ENCODE results near the gene TGFB3. TPM values are rescaled to one million over a fixed set of nuclear protein-coding genes. Genes with fewer than 3 reads are reported as not detected.

Gene TGFB3
- total RNA-seq, 2 donors from 2014 or later, result 17.5 to 99.1 TPM

DNA sequence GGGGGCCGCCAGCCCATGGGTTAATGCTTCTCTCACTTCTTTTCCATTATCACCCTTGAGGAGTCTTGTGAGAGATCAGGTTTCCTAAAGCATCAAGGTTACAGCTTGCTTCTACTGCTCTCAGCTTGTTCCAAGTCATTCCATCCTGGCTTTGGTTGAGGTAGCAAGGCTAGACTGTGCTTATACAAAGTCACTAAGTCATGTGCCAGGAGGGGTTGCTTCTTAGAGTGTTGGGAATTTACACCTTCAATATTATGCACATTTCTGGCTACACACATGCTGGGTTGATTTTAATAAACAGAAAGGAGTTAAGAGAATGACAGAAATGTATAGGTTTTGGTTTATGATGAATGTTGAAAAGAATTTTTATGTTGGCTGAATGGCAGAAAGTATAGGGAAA lies 25.6 kb upstream of the TGFB3 start:
- Histone ChIP-seq H3K4me3 (no peak overlapping the region), H3K9me3 (peaks cover 0 to 12% of the 10 kb centered on the region in 2 donors), H3K4me1 (peaks cover 0 to 11% of the 10 kb centered on the region in 2 donors), H3K27me3 (no peaks in the 10 kb centered on the region), H3K36me3 (peaks cover 31% of the 10 kb centered on the region), H3K27ac (no peak overlapping the region)
- no peak for DNase-seq (ENCODE audit: low spot score)
- TF ChIP-seq, protein P1, sequence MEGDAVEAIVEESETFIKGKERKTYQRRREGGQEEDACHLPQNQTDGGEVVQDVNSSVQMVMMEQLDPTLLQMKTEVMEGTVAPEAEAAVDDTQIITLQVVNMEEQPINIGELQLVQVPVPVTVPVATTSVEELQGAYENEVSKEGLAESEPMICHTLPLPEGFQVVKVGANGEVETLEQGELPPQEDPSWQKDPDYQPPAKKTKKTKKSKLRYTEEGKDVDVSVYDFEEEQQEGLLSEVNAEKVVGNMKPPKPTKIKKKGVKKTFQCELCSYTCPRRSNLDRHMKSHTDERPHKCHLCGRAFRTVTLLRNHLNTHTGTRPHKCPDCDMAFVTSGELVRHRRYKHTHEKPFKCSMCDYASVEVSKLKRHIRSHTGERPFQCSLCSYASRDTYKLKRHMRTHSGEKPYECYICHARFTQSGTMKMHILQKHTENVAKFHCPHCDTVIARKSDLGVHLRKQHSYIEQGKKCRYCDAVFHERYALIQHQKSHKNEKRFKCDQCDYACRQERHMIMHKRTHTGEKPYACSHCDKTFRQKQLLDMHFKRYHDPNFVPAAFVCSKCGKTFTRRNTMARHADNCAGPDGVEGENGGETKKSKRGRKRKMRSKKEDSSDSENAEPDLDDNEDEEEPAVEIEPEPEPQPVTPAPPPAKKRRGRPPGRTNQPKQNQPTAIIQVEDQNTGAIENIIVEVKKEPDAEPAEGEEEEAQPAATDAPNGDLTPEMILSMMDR (IDR thresholded peaks at IDR 0.05), result no peak

DNA sequence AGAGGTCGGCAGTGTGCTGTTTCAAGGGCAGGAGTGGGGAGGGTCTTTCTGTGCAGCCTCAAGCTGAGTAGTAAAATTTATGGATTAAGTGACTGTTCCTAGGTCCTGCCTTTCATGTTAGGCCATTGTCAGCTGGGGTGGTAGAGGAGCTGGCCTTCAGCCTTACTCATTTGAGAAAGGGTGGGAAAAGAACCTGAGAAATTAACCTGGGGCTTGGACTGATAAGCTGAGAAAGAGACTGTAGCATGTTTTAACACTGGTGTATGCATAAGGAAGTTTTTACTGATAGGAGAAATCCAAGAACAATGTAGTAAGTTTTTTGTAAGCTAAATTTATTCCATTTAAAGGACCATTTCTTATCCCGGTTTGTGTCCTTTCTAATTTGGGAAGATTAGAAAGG lies 24.5 kb upstream of the TGFB3 start:
- no peak for DNase-seq (ENCODE audit: low spot score)
- TF ChIP-seq, protein P1 (IDR thresholded peaks at IDR 0.05), result no peak
- no peaks in the 10 kb centered on the region for H3K4me1 ChIP-seq
- no peaks in the 10 kb centered on the region for H3K27me3 ChIP-seq
- H3K4me3 ChIP-seq, result no peak overlapping the region
- H3K36me3 ChIP-seq, result peaks cover 39% of the 10 kb centered on the region
- no peak overlapping the region for H3K27ac ChIP-seq
- peaks cover 0 to 12% of the 10 kb centered on the region in 2 donors for H3K9me3 ChIP-seq

DNA sequence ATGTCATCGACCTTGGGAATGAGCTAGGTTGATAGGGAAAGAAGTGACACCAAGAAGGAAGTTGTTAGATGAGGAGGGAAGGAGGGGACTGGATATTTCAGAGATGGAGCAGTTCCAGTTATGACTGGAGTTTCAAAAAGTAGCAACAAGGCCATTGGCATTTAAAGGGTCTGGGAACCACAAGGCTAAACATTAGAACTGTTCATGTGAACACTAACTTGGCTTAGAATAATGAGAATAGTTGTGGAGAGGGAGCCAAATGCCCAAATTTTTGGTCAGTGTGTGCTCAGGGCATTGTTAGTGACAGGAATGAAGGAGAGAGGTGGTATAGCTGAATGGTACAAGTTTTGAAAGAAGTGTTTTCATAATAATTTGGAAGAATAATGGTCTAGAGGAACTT lies 20.6 kb upstream of the TGFB3 start:
- DNase-seq (ENCODE audit: low spot score), result no peak
- Histone ChIP-seq H3K27me3 (no peaks in the 10 kb centered on the region), H3K27ac (peak overlapping the region in 1 of 2 donors; percentile 41), H3K9me3 (peaks cover 0 to 12% of the 10 kb centered on the region in 2 donors), H3K4me3 (no peak overlapping the region), H3K36me3 (peaks cover 48% of the 10 kb centered on the region), H3K4me1 (no peaks in the 10 kb centered on the region)
- TF ChIP-seq, protein P1 (IDR thresholded peaks at IDR 0.05), result no peak

DNA sequence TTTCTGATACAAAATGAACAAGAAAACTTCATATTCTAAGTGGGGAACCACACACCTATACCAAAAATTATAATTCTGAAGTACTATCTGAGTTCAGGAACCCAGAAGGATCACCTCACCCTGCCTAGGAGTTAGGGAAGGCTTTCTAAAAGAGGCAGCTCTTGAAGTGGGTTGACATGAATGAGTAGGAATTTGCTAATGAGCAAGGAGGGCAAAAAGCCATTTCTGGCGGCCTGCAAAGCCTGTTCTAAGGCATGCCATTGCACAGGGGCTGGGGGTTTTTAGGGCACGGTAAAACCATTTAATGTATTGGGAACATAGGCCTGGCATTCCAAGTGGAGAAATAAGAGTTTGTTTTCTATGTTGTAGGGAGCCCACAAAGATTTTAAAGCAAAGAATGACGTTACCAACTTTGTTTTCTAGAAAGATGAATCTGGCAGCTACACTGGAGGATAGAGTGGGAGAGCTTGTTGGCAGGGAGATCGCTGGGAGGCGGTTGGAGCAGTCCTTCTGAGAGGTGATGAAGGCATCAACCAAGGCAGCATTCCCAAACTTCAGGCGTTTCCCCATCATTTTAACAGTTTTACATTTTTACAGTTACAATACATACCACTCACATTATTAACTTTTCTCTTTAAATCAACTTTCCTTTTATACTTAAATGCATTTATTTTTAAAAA lies 17.9 kb upstream of the TGFB3 start:
- TF ChIP-seq, protein P1 (IDR thresholded peaks at IDR 0.05), result no peak
- Histone ChIP-seq H3K27ac (peak overlapping the region; percentile 51 to 94), H3K4me3 (no peak overlapping the region), H3K27me3 (no peaks in the 10 kb centered on the region), H3K4me1 (peaks cover 0 to 18% of the 10 kb centered on the region in 2 donors), H3K36me3 (peaks cover 32% of the 10 kb centered on the region), H3K9me3 (peaks cover 0 to 6% of the 10 kb centered on the region in 2 donors)
- no peak for DNase-seq (ENCODE audit: low spot score)

DNA sequence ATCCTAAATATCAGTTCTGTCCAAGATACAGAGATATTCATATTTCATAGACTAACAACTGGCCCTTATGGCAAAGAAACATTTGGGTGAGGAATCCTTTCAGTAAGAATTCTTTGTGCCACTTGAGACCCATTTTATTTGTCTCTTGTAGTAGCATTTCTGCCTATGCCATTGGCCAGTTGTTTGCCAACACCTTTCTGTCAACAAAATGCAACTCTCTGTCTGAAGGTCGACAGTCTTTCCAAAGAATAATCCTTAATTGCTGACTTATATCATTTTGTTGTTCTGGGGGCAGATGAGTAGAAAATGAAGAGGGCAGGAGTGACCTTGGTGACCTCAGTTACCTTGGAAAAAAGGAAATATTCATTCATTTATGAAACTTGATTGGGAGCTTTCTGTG lies 14.7 kb upstream of the TGFB3 start:
- Histone ChIP-seq H3K4me1 (peaks cover 0 to 44% of the 10 kb centered on the region in 2 donors), H3K27me3 (no peaks in the 10 kb centered on the region), H3K4me3 (no peak overlapping the region), H3K36me3 (peaks cover 34% of the 10 kb centered on the region), H3K27ac (peak overlapping the region; percentile 77 to 94), H3K9me3 (no peaks in the 10 kb centered on the region)
- no peak for DNase-seq (ENCODE audit: low spot score)
- TF ChIP-seq, protein P1 (IDR thresholded peaks at IDR 0.05), result no peak
